ENCODE data around the gene GALNTL6.

DNA sequence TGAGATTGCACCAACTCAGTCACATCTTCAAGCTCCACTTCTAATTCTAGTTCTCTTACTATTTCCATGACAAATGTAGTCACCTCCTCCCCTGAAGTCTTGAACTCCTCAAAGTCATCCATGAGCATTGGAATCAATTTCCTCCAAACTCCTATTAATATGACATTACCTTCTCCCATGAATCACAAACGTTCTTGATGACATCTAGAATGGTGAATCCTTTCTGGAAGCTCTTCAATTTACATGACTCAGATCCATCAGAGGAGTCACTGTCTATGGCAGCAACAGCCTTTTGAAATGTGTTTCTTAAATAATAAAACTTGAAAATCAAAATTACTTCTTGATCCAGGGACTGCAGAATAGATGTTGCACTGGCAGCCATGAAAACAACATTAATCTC, 34.5 kb downstream of the GALNTL6 start:
- no peak for TF ChIP-seq POLR2A (IDR thresholded peaks at IDR 0.05)
- TF ChIP-seq, protein P1, sequence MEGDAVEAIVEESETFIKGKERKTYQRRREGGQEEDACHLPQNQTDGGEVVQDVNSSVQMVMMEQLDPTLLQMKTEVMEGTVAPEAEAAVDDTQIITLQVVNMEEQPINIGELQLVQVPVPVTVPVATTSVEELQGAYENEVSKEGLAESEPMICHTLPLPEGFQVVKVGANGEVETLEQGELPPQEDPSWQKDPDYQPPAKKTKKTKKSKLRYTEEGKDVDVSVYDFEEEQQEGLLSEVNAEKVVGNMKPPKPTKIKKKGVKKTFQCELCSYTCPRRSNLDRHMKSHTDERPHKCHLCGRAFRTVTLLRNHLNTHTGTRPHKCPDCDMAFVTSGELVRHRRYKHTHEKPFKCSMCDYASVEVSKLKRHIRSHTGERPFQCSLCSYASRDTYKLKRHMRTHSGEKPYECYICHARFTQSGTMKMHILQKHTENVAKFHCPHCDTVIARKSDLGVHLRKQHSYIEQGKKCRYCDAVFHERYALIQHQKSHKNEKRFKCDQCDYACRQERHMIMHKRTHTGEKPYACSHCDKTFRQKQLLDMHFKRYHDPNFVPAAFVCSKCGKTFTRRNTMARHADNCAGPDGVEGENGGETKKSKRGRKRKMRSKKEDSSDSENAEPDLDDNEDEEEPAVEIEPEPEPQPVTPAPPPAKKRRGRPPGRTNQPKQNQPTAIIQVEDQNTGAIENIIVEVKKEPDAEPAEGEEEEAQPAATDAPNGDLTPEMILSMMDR (IDR thresholded peaks at IDR 0.05): no peak

Measured in suprapubic skin (tissue), 3 donors.